DMS79 (cell line): Measurements from ENCODE around the gene EIF3L.

Experiments used
- DNase-seq: peaks from one replicate; lab custom pipeline; 2025; lab: John Stamatoyannopoulos, UW

EIF3L gene

GRCh38 chr22:37854946-37855345 lies 5.7 kb downstream of the EIF3L start:
- DNase-seq: no peak

GRCh38 chr22:37855462-37855861 lies 6.2 kb downstream of the EIF3L start:
- no peak for DNase-seq

- DNase-seq: no peak
These were observed 11.7 kb downstream of the EIF3L start for GRCh38 chr22:37860796-37861421.

- DNase-seq: no peak
These were observed 13.5 kb downstream of the EIF3L start for GRCh38 chr22:37862570-37863325.

GRCh38 chr22:37865510-37865909 lies 16.3 kb downstream of the EIF3L start:
- no peak for DNase-seq

- DNase-seq: no peak
These were observed 21.1 kb downstream of the EIF3L start for GRCh38 chr22:37870273-37870672.

- no peak for DNase-seq
These were observed 31.6 kb downstream of the EIF3L start for GRCh38 chr22:37880668-37881440.

GRCh38 chr22:37884420-37884819 lies 35.2 kb downstream of the EIF3L start:
- no peak for DNase-seq

GRCh38 chr22:37887584-37888378 lies 38.6 kb downstream of the EIF3L start:
- no peak for DNase-seq

- DNase-seq: no peak
These were observed 42.7 kb downstream of the EIF3L start for GRCh38 chr22:37891926-37892325.

GRCh38 chr22:37892566-37893335 lies 43.5 kb downstream of the EIF3L start:
- no peak for DNase-seq

GRCh38 chr22:37893583-37893983 lies 44.4 kb downstream of the EIF3L start:
- no peak for DNase-seq

GRCh38 chr22:37894939-37895670 lies 45.9 kb downstream of the EIF3L start:
- DNase-seq: no peak

GRCh38 chr22:37896181-37896592 lies 47.0 kb downstream of the EIF3L start:
- no peak for DNase-seq

- DNase-seq: no peak
These were observed 47.7 kb downstream of the EIF3L start for GRCh38 chr22:37896939-37897338.

GRCh38 chr22:37897807-37898206 lies 48.6 kb downstream of the EIF3L start:
- DNase-seq: no peak

- DNase-seq: no peak
These were observed 49.4 kb downstream of the EIF3L start for GRCh38 chr22:37898441-37899181.

- DNase-seq: no peak
These were observed 55.6 kb downstream of the EIF3L start for GRCh38 chr22:37904572-37905533.
